NCI-H226 (cell line): Measurements from ENCODE around the gene CDH5.
"Not testable (repeated sequence)": the region's sequence is repeated elsewhere in the genome, so short reads cannot be mapped to it uniquely, and the experiment has no call there.

Source experiments
- DNase-seq: peaks from one replicate; pipeline ENCODE4 v3.0.0-alpha.2; 2015

Gene CDH5

GRCh38 chr16:66441586-66442375, 75.3 kb downstream of the CDH5 start:
- DNase-seq, result peak; percentile 68

DNA sequence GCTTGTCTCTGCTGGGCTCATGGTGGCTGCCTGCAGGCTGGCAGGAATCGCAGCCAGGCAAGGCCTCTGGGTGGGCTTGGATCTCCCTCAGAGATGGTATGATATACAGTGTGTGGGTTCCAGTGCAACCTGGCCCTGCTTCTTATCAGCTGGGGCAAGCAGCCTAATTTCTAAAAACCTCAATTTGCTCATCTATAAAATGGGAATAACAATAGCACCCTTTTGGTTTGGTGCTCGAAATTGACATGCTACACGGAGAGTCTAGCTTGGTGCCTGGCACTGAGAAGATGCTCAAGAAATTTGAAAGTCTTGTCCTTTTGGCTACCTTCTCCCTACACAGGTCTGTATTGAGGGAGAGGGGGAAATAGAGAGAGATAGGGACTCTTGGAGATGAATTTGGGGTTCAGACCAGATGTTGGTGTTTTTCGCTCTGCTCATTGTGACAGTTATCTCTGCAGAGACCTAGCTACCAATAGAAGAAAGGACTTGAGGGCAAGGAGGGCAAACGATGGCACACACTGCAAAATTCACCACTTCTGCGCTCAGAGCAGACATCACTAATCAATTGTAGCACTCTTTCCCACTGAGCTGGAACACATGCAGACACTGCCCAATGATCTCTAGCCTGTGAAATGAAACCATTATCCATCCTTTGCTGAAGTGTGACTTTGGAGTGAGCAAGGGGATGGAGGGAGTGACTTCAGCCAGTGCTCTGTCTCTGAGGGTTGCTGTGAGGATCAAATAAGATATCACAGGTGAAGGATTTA, 76.2 kb downstream of the CDH5 start:
- no peak for DNase-seq

GRCh38 chr16:66443269-66443652, 76.8 kb downstream of the CDH5 start:
- DNase-seq, result no peak

DNA sequence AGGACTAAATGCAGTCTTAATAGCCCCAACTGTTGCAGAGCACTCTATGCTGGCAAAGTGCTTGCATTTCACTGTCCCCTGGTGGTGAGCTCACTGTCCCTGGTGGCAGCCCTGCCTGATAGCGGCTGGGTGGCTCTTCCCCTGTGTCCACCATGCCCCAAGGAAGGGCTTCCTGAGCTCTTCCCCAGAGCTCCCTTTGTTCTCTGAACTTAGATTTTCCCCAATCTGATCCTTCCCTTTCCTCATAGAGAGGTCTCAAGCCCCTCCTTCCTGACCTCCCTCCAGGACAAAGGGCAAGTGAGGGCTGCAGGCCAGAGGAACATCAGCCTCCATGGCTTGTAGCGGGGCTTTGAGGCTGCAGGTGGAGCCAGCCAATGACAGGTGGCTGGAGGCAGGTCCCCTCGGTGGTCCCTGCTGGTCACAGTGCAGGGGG, 77.6 kb downstream of the CDH5 start:
- DNase-seq, result no peak

DNA sequence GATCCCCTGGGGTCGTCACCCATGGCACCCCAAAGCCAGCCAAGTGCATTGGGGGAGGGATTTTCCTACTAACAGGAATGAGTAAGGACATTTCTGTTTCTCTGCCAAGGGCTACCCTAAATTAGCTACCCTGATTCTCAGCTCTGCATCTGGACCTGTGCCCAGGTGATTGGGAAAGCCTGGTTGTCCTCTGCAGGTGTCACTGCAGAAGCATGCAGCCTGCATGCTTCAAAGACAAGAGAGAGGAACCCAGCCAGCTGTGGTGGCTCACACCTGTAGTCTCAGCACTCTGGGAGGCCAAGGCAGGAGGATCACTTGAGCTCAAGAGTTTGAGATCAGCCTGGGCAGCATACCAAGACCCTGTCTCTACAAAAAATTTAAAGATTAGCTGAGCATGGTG, 80.2 kb downstream of the CDH5 start:
- DNase-seq, result no peak

- DNase-seq, result no peak
Observed at GRCh38 chr16:66447491-66447890, 81.0 kb downstream of the CDH5 start.

- DNase-seq, result no peak
Observed at GRCh38 chr16:66451548-66451947, 85.1 kb downstream of the CDH5 start.

GRCh38 chr16:66453230-66453629, 86.7 kb downstream of the CDH5 start:
- not testable (repeated sequence) for DNase-seq
